H1 (cell line): ENCODE data around the gene SEMA3B. TPM values are rescaled to one million over a fixed set of nuclear protein-coding genes. Genes with fewer than 3 reads are reported as not detected.

ENCODE experiments used
- CTCF ChIA-PET: fragments of 300-600 bp; sonication (Branson Sonifier 250); formaldehyde crosslinking; loops from one replicate; lab custom pipeline; 2021; ENCODE audit not compliant: partially characterized antibody; lab: Charles Lee
- POLR2A ChIA-PET: fragments of 300-600 bp; sonication (Branson Sonifier 250); formaldehyde crosslinking; loops from one replicate; lab custom pipeline; 2021; ENCODE audit warnings: inconsistent platforms; ENCODE audit not compliant: partially characterized antibody; lab: Charles Lee
- DNase-seq, 2 experiments: peaks; one replicate each; pipeline versions ENCODE4 v3.0.0 to v3.0.0-alpha.2; 2010 to 2022; ENCODE audit warnings: low spot score in 2 of 2, low read depth in 1 of 2, mixed read lengths in 1 of 2
- FAIRE-seq: peaks from 2 replicates; lab custom pipeline; 2011; peaks lifted over from hg19 to GRCh38; lab: Jason Lieb, UNC
- H2AFZ ChIP-seq: 2 replicates; pipeline ENCODE4 v1.8.1; 2012; ENCODE audit warnings: low read length, inconsistent platforms
- H2AK5ac ChIP-seq: 2 replicates; pipeline ENCODE4 v1.6.1; 2013; ENCODE audit warnings: low read depth, low read length
- H2BK120ac ChIP-seq: replicated peaks from 2 replicates; pipeline ENCODE3; 2013; ENCODE audit warnings: low read depth, low read length, inconsistent platforms
- H2BK12ac ChIP-seq: 2 replicates; pipeline ENCODE4 v1.6.1; 2013; ENCODE audit warnings: low read depth, low read length
- H2BK15ac ChIP-seq: 2 replicates; pipeline ENCODE4 v1.6.1; 2013; ENCODE audit warnings: low read length
- H2BK20ac ChIP-seq: 2 replicates; pipeline ENCODE4 v1.6.1; 2013; ENCODE audit warnings: low read length
- H2BK5ac ChIP-seq: 2 replicates; pipeline ENCODE4 v1.6.1; 2013; ENCODE audit warnings: low read depth, low read length
- H3K14ac ChIP-seq: 2 replicates; pipeline ENCODE4 v1.6.1; 2013; ENCODE audit warnings: inconsistent platforms; ENCODE audit not compliant: insufficient read length
- H3K18ac ChIP-seq: 2 replicates; pipeline ENCODE4 v1.6.1; 2013; ENCODE audit warnings: low read length; ENCODE audit errors: extremely low read depth
- H3K23ac ChIP-seq: 2 replicates; pipeline ENCODE4 v1.6.1; 2013; ENCODE audit warnings: inconsistent platforms; ENCODE audit not compliant: insufficient read length
- H3K23me2 ChIP-seq: 2 replicates; pipeline ENCODE4 v1.6.1; 2013; ENCODE audit warnings: low read depth, low read length
- H3K27ac ChIP-seq: 2 replicates; pipeline ENCODE4 v1.6.1; 2011; ENCODE audit warnings: low read depth, low read length, inconsistent platforms
- H3K27me3 ChIP-seq, 4 experiments: replicated peaks in 1 of 4; 1 replicate in 1 of 4; 2 replicates in 3 of 4; pipeline versions ENCODE4 v1.6.1 to v1.8.1; 2011 to 2013; ENCODE audit warnings: low read length in 3 of 4, mild to moderate bottlenecking in 3 of 4, inconsistent platforms in 2 of 4, mixed read lengths in 2 of 4, moderate library complexity in 1 of 4; ENCODE audit not compliant: control insufficient read depth in 3 of 4, insufficient read depth in 3 of 4; ENCODE audit errors: extremely low read depth in 1 of 4
- H3K36me3 ChIP-seq, 4 experiments: 2 replicates each; pipeline versions ENCODE4 v1.6.1 to v1.8.1; 2011 to 2013; ENCODE audit warnings: mild to moderate bottlenecking in 4 of 4, low read length in 3 of 4, moderate library complexity in 2 of 4, control low read depth in 1 of 4, inconsistent platforms in 1 of 4; ENCODE audit not compliant: insufficient read depth in 4 of 4, control insufficient read depth in 2 of 4
- H3K4ac ChIP-seq: replicated peaks from 2 replicates; pipeline ENCODE3; 2013; ENCODE audit warnings: low read length, low read depth, mixed read lengths, inconsistent platforms; ENCODE audit not compliant: insufficient read length
- H3K4me1 ChIP-seq, 4 experiments: replicated peaks in 1 of 4; 1 replicate in 1 of 4; 2 replicates in 3 of 4; pipeline versions ENCODE4 v1.6.1 to v1.8.1; 2011 to 2013; ENCODE audit warnings: low read length in 3 of 4, inconsistent platforms in 2 of 4, mixed read lengths in 1 of 4; ENCODE audit not compliant: insufficient read depth in 4 of 4, control insufficient read depth in 3 of 4
- H3K4me2 ChIP-seq, 2 experiments: 2 replicates each; pipeline versions ENCODE4 v1.6.1 to v1.8.1; 2011 to 2013; ENCODE audit warnings: low read depth in 2 of 2, low read length in 2 of 2, control low read depth in 1 of 2, inconsistent platforms in 1 of 2, mild to moderate bottlenecking in 1 of 2; ENCODE audit not compliant: insufficient read depth in 1 of 2
- H3K4me3 ChIP-seq, 4 experiments: fragments of 200-600, 300-600 bp in 1 of 4; sonication (generic), shearing (Covaris generic), sonication (Bioruptor Twin) in 1 of 4; 2 replicates each; pipeline versions ENCODE4 v1.5.1 to v1.8.1; 2011 to 2016; ENCODE audit warnings: low read length in 4 of 4, low read depth in 3 of 4, control low read depth in 2 of 4, inconsistent platforms in 2 of 4, mild to moderate bottlenecking in 2 of 4, mixed read lengths in 1 of 4, moderate library complexity in 1 of 4; ENCODE audit not compliant: insufficient read depth in 2 of 4; ENCODE audit errors: extremely low read depth in 1 of 4
- H3K56ac ChIP-seq: replicated peaks from 2 replicates; pipeline ENCODE3; 2013; ENCODE audit warnings: low read depth, mild to moderate bottlenecking, mixed read lengths, low read length, inconsistent platforms; ENCODE audit not compliant: insufficient read length
- H3K79me1 ChIP-seq: 2 replicates; pipeline ENCODE4 v1.6.1; 2013; ENCODE audit warnings: low read depth, low read length, control low read depth
- H3K79me2 ChIP-seq, 2 experiments: 2 replicates each; pipeline versions ENCODE4 v1.6.1 to v1.8.1; 2012 to 2013; ENCODE audit warnings: low read length in 2 of 2, mild to moderate bottlenecking in 2 of 2, inconsistent platforms in 1 of 2; ENCODE audit not compliant: insufficient read depth in 2 of 2, control insufficient read depth in 1 of 2
- H3K9ac ChIP-seq, 4 experiments: replicated peaks in 1 of 4; 1 replicate in 1 of 4; 2 replicates in 3 of 4; pipeline versions ENCODE4 v1.6.1 to v1.8.1; 2011 to 2013; ENCODE audit warnings: low read depth in 3 of 4, low read length in 3 of 4, control low read depth in 2 of 4, mild to moderate bottlenecking in 2 of 4, moderate library complexity in 2 of 4, inconsistent platforms in 1 of 4; ENCODE audit errors: extremely low read depth in 1 of 4
- H3K9me3 ChIP-seq, 2 experiments: 2 replicates each; pipeline versions ENCODE4 v1.6.1 to v1.8.1; 2012 to 2013; ENCODE audit warnings: mild to moderate bottlenecking in 2 of 2, moderate library complexity in 2 of 2, control low read depth in 1 of 2, inconsistent platforms in 1 of 2, low read depth in 1 of 2, low read length in 1 of 2, mixed read lengths in 1 of 2; ENCODE audit not compliant: insufficient read depth in 2 of 2
- H4K20me1 ChIP-seq, 2 experiments: replicated peaks in 1 of 2; 2 replicates each; pipeline versions ENCODE3 to v1.8.1; 2011 to 2013; ENCODE audit warnings: inconsistent platforms in 2 of 2, low read length in 2 of 2, mild to moderate bottlenecking in 1 of 2; ENCODE audit not compliant: insufficient read depth in 2 of 2, control insufficient read depth in 1 of 2
- H4K5ac ChIP-seq: 2 replicates; pipeline ENCODE4 v1.6.1; 2013; ENCODE audit warnings: low read length, low read depth, mixed read lengths, inconsistent platforms; ENCODE audit not compliant: insufficient read length
- H4K8ac ChIP-seq: 2 replicates; pipeline ENCODE4 v1.8.0; 2013; ENCODE audit warnings: mild to moderate bottlenecking, moderate library complexity, low read length, inconsistent platforms; ENCODE audit not compliant: insufficient read depth; ENCODE audit errors: extremely low read depth
- H4K91ac ChIP-seq: replicated peaks from 2 replicates; pipeline ENCODE3; 2013; ENCODE audit warnings: low read length, mixed read lengths, inconsistent platforms; ENCODE audit not compliant: insufficient read length
- CBX5 ChIP-seq: fragments of 300-800, 300-1000 bp; sonication (generic); IDR thresholded peaks from 2 replicates; pipeline ENCODE4 v1.7.1; 2016; ENCODE audit warnings: antibody characterized with exemption, low read length, low read depth
- EGR1 ChIP-seq: IDR thresholded peaks from 2 replicates; pipeline ENCODE4 v1.6.1; 2011; ENCODE audit warnings: low read depth, low read length, borderline replicate concordance
- HDAC6 ChIP-seq: IDR thresholded peaks from one replicate; pipeline ENCODE4 v1.7.1; 2012; ENCODE audit warnings: low read depth, mild to moderate bottlenecking, inconsistent platforms, low read length, moderate library complexity
- JUND ChIP-seq: IDR thresholded peaks from 2 replicates; pipeline ENCODE4 v1.6.1; 2011; ENCODE audit warnings: mild to moderate bottlenecking, improper control_type of control experiment, low read length
- KDM5A ChIP-seq: fragments of 200-600 bp; IDR thresholded peaks from 2 replicates; pipeline ENCODE4 v1.7.1; 2012; ENCODE audit warnings: mild to moderate bottlenecking, low read length, inconsistent platforms, mixed read lengths
- PHF8 ChIP-seq: fragments of 200-600 bp; sonication (generic); conservative IDR thresholded peaks from 2 replicates; pipeline ENCODE4 v1.7.1; 2012; ENCODE audit warnings: low read depth, mild to moderate bottlenecking, inconsistent platforms, low read length, moderate library complexity
- POLR2A ChIP-seq, 2 experiments: IDR thresholded peaks; 1 replicate in 1 of 2; 2 replicates in 1 of 2; pipeline ENCODE4 v1.6.1; 2011; ENCODE audit warnings: low read depth in 2 of 2, low read length in 2 of 2, mild to moderate bottlenecking in 2 of 2; ENCODE audit errors: control extremely low read depth in 1 of 2
- POLR2AphosphoS5 ChIP-seq: IDR thresholded peaks from 2 replicates; pipeline ENCODE4 v1.6.1; 2011; ENCODE audit warnings: low read depth, low read length
- RAD21 ChIP-seq, 2 experiments: IDR thresholded peaks in 1 of 2; conservative IDR thresholded peaks in 1 of 2; 2 replicates each; pipeline ENCODE4 v1.6.1; 2011; ENCODE audit warnings: low read depth in 2 of 2, low read length in 2 of 2, improper control_type of control experiment in 1 of 2, inconsistent platforms in 1 of 2, mild to moderate bottlenecking in 1 of 2, moderate library complexity in 1 of 2
- SIN3A ChIP-seq, 2 experiments: IDR thresholded peaks in 1 of 2; conservative IDR thresholded peaks in 1 of 2; 2 replicates each; pipeline ENCODE4 v1.6.1; 2011 to 2012; ENCODE audit warnings: low read length in 2 of 2, improper control_type of control experiment in 1 of 2, low read depth in 1 of 2, mild to moderate bottlenecking in 1 of 2
- SIRT6 ChIP-seq: IDR thresholded peaks from one replicate; pipeline ENCODE4 v1.7.1; 2012; ENCODE audit warnings: low read length, inconsistent platforms
- SP2 ChIP-seq: IDR thresholded peaks from 2 replicates; pipeline ENCODE4 v1.6.1; 2012; ENCODE audit warnings: mild to moderate bottlenecking, low read length, inconsistent platforms
- SRF ChIP-seq: IDR thresholded peaks from 2 replicates; pipeline ENCODE4 v1.6.1; 2011; ENCODE audit warnings: mild to moderate bottlenecking, low read depth, low read length, moderate library complexity
- TAF1 ChIP-seq: IDR thresholded peaks from 2 replicates; pipeline ENCODE4 v1.6.1; 2011; ENCODE audit warnings: mild to moderate bottlenecking, low read depth, low read length
- WGBS, 2 experiments: shearing (Covaris generic) in 1 of 2; methylation state at CpG; one replicate each; pipeline versions ENCODE4 v1.1.6 to v1.1.7; 2013 to 2015; ENCODE audit warnings: low lambda C conversion rate in 2 of 2, mixed read lengths in 2 of 2, inconsistent platforms in 1 of 2, low coverage in 1 of 2, missing lambda C conversion rate in 1 of 2; ENCODE audit not compliant: insufficient replicate concordance in 2 of 2, insufficient coverage in 1 of 2, insufficient read length in 1 of 2; ENCODE audit errors: extremely low coverage in 1 of 2, missing lambda C conversion rate in 1 of 2; 5-methylcytosine and 5-hydroxymethylcytosine counted together
- polyA plus RNA-seq, 7 experiments: library from polyadenylated mRNA; depleted of rRNA in 3 of 7; stranded (reverse) in 5 of 7; unstranded in 2 of 7; fragments of >200 nt in 5 of 7; fragments of 200-250 nt in 2 of 7; gene quantifications; 1 replicate in 5 of 7; 2 replicates in 1 of 7; 4 replicates in 1 of 7; pipeline versions ENCODE4 v1.2.1 to v1.2.3, GENCODE V29; 2011 to 2013; ENCODE audit warnings: missing spikeins in 2 of 7, mixed read lengths in 2 of 7
- total RNA-seq: library from RNA; stranded (reverse); fragmentation: NEBNext Ultra II Directional; extraction: Animal tissue kit (Norgen Biotek cat#: 25700); gene quantifications from 2 replicates; pipeline ENCODE4 v1.2.1, GENCODE V29; 2021

SEMA3B gene
- total and polyA plus RNA-seq, 2 of the 8 experiments (the other 6 are each of a cell fraction or from before 2014, with no cell fraction given) = 3.0 to 4.7 TPM

DNA sequence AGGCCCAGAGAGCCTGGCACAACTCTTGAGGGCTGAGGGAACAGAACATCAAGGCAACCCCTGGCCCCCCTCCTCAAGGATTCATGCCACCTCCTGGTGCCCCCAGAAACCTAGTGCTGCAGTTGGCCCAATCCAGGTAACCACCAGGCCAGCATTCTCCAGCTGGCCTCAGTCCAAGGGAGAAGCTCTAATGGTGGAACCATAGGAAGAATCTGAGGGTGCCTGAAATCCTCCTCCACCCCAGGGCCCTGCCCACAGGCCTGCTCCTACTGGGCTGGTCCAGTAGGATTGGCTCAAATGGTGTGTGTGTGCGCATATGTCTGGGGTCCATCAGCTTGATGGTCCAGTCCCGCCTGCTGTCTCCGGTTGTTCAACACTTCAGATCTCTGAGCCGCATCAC is 45.9 kb downstream of the SEMA3B start:
- POLR2A ChIA-PET = interaction anchor here (0.9 to 12.6 kb wide), 6 partner anchors 13 to 113 kb away, joined by 3 to 149 read pairs (median 4); partner anchors contain the start of genes CYB561D2, HYAL1, HYAL3 and NAA80
- 100% methylated on average over 4 of the region's 4 CpGs; no CpG with 5 or more reads in 1 of the 2 experiments for WGBS, 2 experiments
- Histone ChIP-seq H3K4me2 (no peak overlapping the region), H3K23me2 (no peaks in the 10 kb centered on the region), H3K56ac (no peak overlapping the region), H4K8ac (no peak overlapping the region), H3K18ac (no peak overlapping the region), H3K4me3 (no peak overlapping the region), H3K4ac (no peak overlapping the region), H3K79me2 (peaks cover 0 to 15% of the 10 kb centered on the region in 2 experiments; a peak in 3 of 4 replicates), H3K27me3 (no peaks in the 10 kb centered on the region), H2BK120ac (no peak overlapping the region)
- FAIRE-seq = no peak
- no peak for DNase-seq
- TF ChIP-seq POLR2AphosphoS5 (no peak), SP2 (no peak), EGR1 (no peak), POLR2A (IDR thresholded peaks at IDR 0.05; ENCODE audit: control extremely low read depth in 1 of 2, low read depth in 2 of 2, low read length in 2 of 2) (no peak), TAF1 (no peak), SRF (no peak), SIN3A (conservative IDR thresholded peaks at IDR 0.05 in 1 of 2, IDR thresholded peaks at IDR 0.05 in 1 of 2; ENCODE audit: low read depth in 1 of 2, low read length in 2 of 2) (no peak), RAD21 (IDR thresholded peaks at IDR 0.05 in 1 of 2, conservative IDR thresholded peaks at IDR 0.05 in 1 of 2; ENCODE audit: low read depth in 2 of 2, low read length in 2 of 2) (no peak), HDAC6 (no peak), PHF8 (no peak), CBX5 (no peak), JUND (no peak), KDM5A (no peak), SIRT6 (no peak)
- TF ChIP-seq, all 59 proteins: peak for 0
- Histone ChIP-seq H3K14ac (no peak overlapping the region), H3K79me1 (peaks cover 10% of the 10 kb centered on the region), H3K27ac (no peak overlapping the region), H2BK12ac (no peak overlapping the region), H3K23ac (no peak overlapping the region), H3K36me3 (peaks cover 13 to 32% (median 26%) of the 10 kb centered on the region in 4 experiments), H3K9me3 (peaks cover 3 to 8% of the 10 kb centered on the region in 2 experiments; a peak in 1 of 4 replicates), H2AFZ (no peak overlapping the region), H2BK5ac (no peak overlapping the region), H2BK20ac (no peak overlapping the region), H3K9ac (no peak overlapping the region), H4K91ac (no peak overlapping the region), H3K4me1 (peaks cover 0 to 4% (median 2%) of the 10 kb centered on the region in 4 experiments; a peak in 3 of 7 replicates), H2AK5ac (no peak overlapping the region), H4K20me1 (peaks cover 16 to 28% of the 10 kb centered on the region in 2 experiments), H4K5ac (no peak overlapping the region), H2BK15ac (no peak overlapping the region)
- CTCF ChIA-PET = interaction anchor here (0.6 to 1.8 kb wide), 11 partner anchors 9 to 657 kb away, joined by 3 to 12 read pairs (median 3); partner anchors contain the start of genes HYAL3, LSMEM2 and NAA80
